Left lung (tissue), 10 donors: ENCODE results near the gene CNTROB. TPM values are rescaled to one million over a fixed set of nuclear protein-coding genes. Genes with fewer than 3 reads are reported as not detected.
"Not testable (repeated sequence)": the region's sequence is repeated elsewhere in the genome, so short reads cannot be mapped to it uniquely, and the experiment has no call there.

Source experiments
- ATAC-seq: fragments of 200-7000 bp; cut with Tn5 transposase; one replicate; pipeline ENCODE4 v1.9.1; 2020; ENCODE audit warnings: moderate library complexity
- DNase-seq, 4 donors: peaks; one replicate each; pipeline ENCODE4 v3.0.0-alpha.2; 2013 to 2020
- H3K27ac ChIP-seq, 2 donors: fragments of 200-600 bp; sonication (generic) in 1 of 2; one replicate each; pipeline versions ENCODE4 v1.5.0 to v1.8.0; 2020 to 2021
- H3K27me3 ChIP-seq, 2 donors: fragments of 200-600 bp; sonication (generic) in 1 of 2; one replicate each; pipeline versions ENCODE4 v1.5.0 to v1.8.0; 2020 to 2021
- H3K36me3 ChIP-seq, 2 donors: fragments of 200-600 bp; sonication (generic) in 1 of 2; one replicate each; pipeline versions ENCODE4 v1.5.0 to v1.8.0; 2020 to 2021
- H3K4me1 ChIP-seq, 2 donors: fragments of 200-600 bp; one replicate each; pipeline ENCODE4 v1.8.0; 2021
- H3K4me3 ChIP-seq, 2 donors: fragments of 200-600 bp; sonication (generic) in 1 of 2; one replicate each; pipeline versions ENCODE4 v1.5.0 to v1.8.0; 2020 to 2021; ENCODE audit warnings: mild to moderate bottlenecking in 1 of 2
- H3K9me3 ChIP-seq, 2 donors: fragments of 200-600 bp; sonication (generic) in 1 of 2; one replicate each; pipeline versions ENCODE4 v1.5.0 to v1.8.0; 2020 to 2021
- intact Hi-C, 2 donors: fragments of 100-400 bp; cut with DNase I; formaldehyde crosslinking; loops; one replicate each; pipeline versions ENCODE4 v1.11.2 to v1.14.2; 2022
- polyA plus RNA-seq, 6 donors: library from polyadenylated mRNA; unstranded; fragments of 120-200 nt; gene quantifications; one replicate each; pipeline ENCODE4 v1.2.1, GENCODE V29; 2013; ENCODE audit not compliant: insufficient read length in 6 of 6
- total RNA-seq, 2 donors: library from RNA; stranded (reverse); fragmentation: NEBNext Ultra II Directional; extraction: Animal tissue kit (Norgen Biotek cat#: 25700); gene quantifications; one replicate each; pipeline ENCODE4 v1.2.1, GENCODE V29; 2021
- TF ChIP-seq, protein P1 (sequence below), 2 donors: fragments of 200-600 bp; sonication (generic) in 1 of 2; IDR thresholded peaks; one replicate each; pipeline versions ENCODE4 v1.5.0 to v1.8.0; 2021; ENCODE audit warnings: antibody characterized with exemption in 2 of 2
- donor health status: DM: no; HTN: yes; CAD: no.
- donor health status: DM: no; HTN: no; CAD: no.

CNTROB gene
- total and polyA plus RNA-seq, 8 donors = 38.2 to 87.5 (median 80.0) TPM

DNA sequence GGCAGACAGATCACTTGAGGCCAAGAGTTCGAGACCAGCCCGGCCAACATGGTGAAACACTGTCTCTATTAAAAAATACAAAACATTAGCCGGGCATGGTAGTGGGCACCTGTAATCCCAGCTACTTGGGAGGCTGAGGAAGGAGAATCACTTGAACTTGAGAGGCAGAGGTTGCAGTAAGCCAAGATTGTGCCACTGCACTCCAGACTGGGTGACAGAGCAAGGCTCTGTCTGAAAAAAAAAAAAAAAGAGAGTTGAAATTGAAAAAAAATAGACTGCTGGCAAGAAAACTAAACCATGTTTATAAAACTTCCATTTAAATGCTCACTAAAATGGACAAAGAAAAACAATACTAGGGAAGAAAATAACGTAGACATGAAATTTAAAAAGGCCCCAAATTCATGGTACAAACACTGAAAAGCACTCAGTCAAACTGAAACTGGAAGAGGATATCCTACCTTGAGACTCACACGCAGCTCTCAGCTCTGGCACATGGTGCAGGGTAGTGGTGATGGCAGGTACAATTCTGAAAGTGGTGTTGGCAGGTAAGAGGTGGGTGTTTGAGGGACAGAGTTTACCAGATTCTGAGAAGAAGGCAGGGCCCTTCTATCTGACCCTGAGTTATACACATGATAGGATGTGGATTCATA, 19.3 kb downstream of the CNTROB start:
- Histone ChIP-seq H3K9me3 (no peaks in the 10 kb centered on the region), H3K36me3 (peaks cover 0 to 40% of the 10 kb centered on the region in 2 donors), H3K27me3 (no peaks in the 10 kb centered on the region), H3K4me3 (no peak overlapping the region), H3K27ac (peak overlapping the region; percentile 45 to 58), H3K4me1 (peaks cover 0 to 4% of the 10 kb centered on the region in 2 donors)
- TF ChIP-seq, protein P1, sequence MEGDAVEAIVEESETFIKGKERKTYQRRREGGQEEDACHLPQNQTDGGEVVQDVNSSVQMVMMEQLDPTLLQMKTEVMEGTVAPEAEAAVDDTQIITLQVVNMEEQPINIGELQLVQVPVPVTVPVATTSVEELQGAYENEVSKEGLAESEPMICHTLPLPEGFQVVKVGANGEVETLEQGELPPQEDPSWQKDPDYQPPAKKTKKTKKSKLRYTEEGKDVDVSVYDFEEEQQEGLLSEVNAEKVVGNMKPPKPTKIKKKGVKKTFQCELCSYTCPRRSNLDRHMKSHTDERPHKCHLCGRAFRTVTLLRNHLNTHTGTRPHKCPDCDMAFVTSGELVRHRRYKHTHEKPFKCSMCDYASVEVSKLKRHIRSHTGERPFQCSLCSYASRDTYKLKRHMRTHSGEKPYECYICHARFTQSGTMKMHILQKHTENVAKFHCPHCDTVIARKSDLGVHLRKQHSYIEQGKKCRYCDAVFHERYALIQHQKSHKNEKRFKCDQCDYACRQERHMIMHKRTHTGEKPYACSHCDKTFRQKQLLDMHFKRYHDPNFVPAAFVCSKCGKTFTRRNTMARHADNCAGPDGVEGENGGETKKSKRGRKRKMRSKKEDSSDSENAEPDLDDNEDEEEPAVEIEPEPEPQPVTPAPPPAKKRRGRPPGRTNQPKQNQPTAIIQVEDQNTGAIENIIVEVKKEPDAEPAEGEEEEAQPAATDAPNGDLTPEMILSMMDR (IDR thresholded peaks at IDR 0.05) = no peak
- intact Hi-C loops = no loop called here
- DNase-seq = no peak
- peak; percentile 59 for ATAC-seq

GRCh38 chr17:7953266-7953665, 21.3 kb downstream of the CNTROB start:
- ATAC-seq, H3K9me3 ChIP-seq, intact Hi-C loops, H3K27ac ChIP-seq, H3K4me1 ChIP-seq, H3K27me3 ChIP-seq, DNase-seq: not testable (repeated sequence)
- Histone ChIP-seq H3K4me3 (peak overlapping the region in 1 of 2 donors; percentile 13), H3K36me3 (peaks cover 0 to 21% of the 10 kb centered on the region in 2 donors)

DNA sequence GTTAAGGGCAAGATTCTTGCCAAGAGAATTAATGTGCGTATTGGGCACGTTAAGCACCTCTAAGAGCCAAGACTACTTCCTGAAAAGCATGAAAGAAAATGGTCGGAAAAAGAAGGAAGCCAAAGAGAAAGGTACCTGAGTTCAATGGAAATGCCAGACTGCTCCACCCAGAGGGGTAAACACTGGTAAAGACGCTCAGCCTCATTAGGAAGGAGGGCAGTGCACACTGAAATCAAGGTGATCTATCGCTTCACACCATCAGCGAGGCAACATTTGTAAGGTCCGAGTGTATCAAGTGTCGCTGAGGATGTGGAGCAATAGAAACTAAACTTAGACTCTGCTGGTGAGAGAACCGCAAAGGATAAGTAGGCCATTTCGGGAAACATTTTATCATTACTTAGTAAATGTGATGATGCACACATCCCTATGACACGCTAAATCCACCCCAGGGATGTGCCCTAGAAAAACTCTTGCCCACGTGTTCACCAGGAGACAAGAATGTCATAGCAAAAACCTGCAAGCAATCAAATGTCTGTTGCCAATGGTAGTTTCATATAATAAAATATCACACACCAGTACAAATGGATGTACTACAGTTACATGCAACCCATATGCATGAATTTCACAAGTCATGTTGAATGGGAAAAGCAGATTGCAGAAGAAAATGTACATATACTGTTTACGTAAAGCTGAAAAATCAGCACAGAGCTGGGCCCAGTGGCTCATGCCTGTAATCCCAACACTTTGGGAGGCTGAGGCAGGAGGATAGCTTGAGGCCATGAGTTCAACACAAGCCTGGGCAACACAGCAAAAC, 23.6 kb downstream of the CNTROB start:
- H3K4me1 ChIP-seq = peaks cover 2 to 19% of the 10 kb centered on the region in 2 donors
- H3K9me3 ChIP-seq = no peaks in the 10 kb centered on the region
- H3K4me3 ChIP-seq = no peak overlapping the region
- TF ChIP-seq, protein P1 (IDR thresholded peaks at IDR 0.05) = no peak
- ATAC-seq (peak; percentile 30), DNase-seq (no peak)
- peaks cover 0 to 4% of the 10 kb centered on the region in 2 donors for H3K27me3 ChIP-seq
- H3K36me3 ChIP-seq = no peaks in the 10 kb centered on the region
- peak overlapping the region; percentile 29 to 64 for H3K27ac ChIP-seq
- intact Hi-C loops = no loop called here

- intact Hi-C loops = no loop called here
- Histone ChIP-seq H3K36me3 (no peaks in the 10 kb centered on the region), H3K9me3 (no peaks in the 10 kb centered on the region), H3K4me3 (no peak overlapping the region), H3K27ac (peak overlapping the region; percentile 29 to 64), H3K27me3 (peaks cover 0 to 11% of the 10 kb centered on the region in 2 donors), H3K4me1 (peaks cover 2 to 21% of the 10 kb centered on the region in 2 donors)
- peak in 2 of 4 donors; percentile 59 to 68 for DNase-seq
- ATAC-seq = peak; percentile 66
- TF ChIP-seq, protein P1 (IDR thresholded peaks at IDR 0.05) = no peak
Measured at GRCh38 chr17:7956228-7956965, 24.4 kb downstream of the CNTROB start.

DNA sequence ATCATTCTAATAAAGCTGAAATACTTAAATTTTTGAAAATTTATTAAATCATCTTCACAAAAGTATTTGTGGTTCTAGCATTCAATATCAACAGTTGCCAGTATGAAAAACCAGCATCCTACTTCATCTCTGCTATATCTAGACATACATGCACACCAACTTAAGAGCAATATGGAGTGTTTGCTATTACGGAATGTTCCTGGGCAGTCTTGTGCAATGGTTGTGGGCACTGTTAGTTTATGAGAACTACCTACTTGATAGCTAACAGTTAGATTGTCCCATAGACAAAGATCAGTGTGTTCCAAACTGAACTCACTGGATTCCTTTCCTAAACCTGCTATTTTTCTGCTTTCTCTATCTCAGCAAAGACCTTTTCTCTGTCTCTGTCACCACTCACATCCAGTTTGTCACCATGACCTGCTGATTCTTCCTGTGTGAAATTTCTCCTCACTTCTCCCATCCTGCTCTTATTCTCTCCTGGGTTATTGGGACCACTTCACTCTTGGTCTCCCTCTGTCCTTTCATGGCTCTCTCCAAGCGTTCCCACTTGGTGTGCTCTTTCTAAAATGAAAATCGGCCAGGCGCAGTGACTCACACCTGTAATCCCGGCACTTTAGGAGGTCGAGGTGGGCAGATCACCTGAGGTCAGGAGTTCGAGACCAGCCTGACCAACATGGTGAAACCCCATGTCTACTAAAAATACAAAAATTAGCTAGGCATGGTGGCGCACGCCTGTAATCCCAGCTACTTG, 27.7 kb downstream of the CNTROB start:
- ATAC-seq = peak; percentile 77
- peak overlapping the region; percentile 70 to 72 for H3K27ac ChIP-seq

More for the DNA sequence above, 27.7 kb downstream of the CNTROB start:
- TF ChIP-seq, protein P1 (IDR thresholded peaks at IDR 0.05) = no peak
- intact Hi-C loops = no loop called here
- Histone ChIP-seq H3K36me3 (no peaks in the 10 kb centered on the region), H3K4me1 (peaks cover 2 to 21% of the 10 kb centered on the region in 2 donors), H3K9me3 (no peaks in the 10 kb centered on the region), H3K27me3 (peaks cover 0 to 11% of the 10 kb centered on the region in 2 donors), H3K4me3 (no peak overlapping the region)
- peak in 1 of 4 donors; percentile 62 for DNase-seq
